Ureter (tissue), 1 donor: Measurements from ENCODE around the gene PRKCE. TPM values are rescaled to one million over a fixed set of nuclear protein-coding genes. Genes with fewer than 3 reads are reported as not detected.
"Not testable (repeated sequence)": the region's sequence is repeated elsewhere in the genome, so short reads cannot be mapped to it uniquely, and the experiment has no call there.

Source experiments
- DNase-seq: peaks from one replicate; pipeline ENCODE4 v3.0.0-alpha.2; 2020; ENCODE audit warnings: low spot score
- total RNA-seq: library from RNA; stranded (reverse); gene quantifications from one replicate; pipeline ENCODE4 v1.2.4, GENCODE V29; 2023
- donor health status: DM: yes; HTN: yes; CAD: no.

PRKCE gene
- total RNA-seq, 1 donor from 2014 or later: 54.3 TPM

DNA sequence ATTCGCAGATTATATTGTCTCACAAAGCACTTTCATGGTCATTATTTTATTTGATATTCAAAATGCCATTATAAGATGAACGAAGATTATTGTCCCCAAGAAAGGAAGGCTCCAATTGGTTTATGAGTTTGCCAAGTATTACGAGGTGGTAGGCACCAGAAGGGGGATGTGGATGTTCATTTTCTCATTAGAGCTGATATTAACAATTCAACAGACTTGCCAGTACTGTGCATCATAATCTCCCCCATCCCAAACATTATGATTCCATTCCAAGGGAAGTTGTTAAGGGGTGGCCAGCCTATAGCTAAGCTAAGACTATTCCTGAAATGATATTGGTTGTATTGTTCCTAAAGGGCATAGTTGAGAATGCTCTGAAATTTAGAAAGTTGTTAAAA is 257.7 kb downstream of the PRKCE start:
- no peak for DNase-seq

DNA sequence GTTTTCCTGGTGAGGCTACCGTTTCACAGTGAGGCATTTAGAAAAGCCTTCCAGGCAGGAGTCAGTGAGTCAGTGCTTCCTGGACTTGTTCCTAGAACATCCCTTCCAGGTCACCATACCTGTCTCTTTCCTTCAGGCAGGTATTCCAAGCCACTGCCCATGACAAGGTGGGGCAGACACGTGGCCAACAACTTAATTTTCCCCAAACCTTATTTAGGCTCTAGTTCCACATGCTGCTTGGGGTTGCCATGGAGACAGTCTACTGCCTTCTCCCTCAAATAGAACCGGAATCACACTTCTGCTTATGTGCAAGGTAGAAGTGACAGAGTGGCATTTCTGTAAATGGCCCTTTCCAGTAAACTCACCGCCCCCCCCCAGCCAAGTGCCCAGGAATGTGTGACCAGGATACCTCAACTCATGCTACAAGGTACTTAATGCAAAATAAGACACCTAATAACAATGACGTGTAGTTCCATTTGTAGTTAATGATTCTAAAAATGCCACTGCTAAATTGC is 258.3 kb downstream of the PRKCE start:
- DNase-seq: no peak

DNA sequence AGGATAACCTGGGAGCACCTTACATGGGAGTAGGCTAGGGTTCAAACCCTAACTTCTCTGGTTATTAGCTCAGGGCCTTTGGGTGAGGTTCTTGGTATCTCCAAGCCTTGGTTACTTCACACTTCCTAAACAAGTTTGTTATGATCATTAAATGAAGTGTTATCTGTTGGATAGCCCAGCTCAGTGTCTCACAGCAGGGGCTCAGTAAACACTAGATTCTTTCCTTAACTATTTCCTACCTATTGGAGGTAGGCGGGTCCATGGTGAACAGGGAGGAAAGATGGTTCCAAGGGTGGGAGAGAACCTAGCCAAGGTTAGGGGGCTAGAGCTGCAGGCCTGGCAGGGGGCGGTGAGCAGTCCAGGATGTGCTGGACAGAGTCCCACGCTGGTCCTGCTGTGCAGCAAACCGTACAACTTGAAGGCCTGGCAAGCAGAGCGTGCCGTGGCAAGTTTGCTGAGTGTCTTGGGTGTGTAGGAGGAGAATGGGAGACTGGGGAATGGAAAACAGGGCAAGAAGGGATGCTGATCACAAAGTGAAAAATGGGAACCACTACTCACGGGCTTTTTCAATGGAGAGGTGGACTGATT is 259.1 kb downstream of the PRKCE start:
- DNase-seq: no peak

DNA sequence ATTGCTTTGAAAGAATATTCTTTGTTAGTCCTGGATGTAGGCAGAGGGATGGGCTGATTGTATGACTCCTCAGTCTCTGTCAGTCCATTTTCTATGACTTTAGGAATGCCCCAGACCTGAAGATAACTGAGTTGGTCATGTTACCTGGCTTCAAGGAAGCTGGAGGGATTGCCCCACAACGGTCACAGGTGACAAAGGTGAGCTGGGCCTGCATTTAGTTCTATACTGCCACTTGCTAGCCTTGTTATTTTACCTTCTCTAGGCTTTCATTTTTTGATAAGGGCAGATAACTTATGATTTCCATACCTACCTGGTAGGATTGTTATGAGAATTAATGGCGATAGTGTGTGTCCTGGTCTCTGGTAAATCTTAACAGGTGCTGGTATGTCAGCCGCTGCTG is 260.1 kb downstream of the PRKCE start:
- no peak for DNase-seq

DNA sequence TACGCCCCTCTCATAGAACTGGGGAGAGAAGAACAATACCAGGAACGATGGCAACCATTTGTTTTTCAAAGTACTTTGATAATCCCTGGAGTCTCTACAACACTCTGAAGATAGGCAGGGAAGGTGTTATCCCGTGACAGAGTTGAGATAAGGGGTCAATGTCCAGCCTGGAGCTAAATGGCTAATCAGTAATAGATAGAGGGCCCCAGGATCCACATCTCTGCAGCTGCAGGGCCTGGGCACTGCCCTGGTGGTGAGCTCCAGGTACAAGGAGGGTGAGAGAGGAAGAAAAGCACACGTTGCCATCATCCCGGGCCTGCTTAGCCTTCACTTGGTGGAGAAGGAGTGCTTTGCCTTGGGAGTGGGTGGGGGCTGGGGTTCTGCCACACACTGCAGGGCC is 260.6 kb downstream of the PRKCE start:
- no peak for DNase-seq

DNA sequence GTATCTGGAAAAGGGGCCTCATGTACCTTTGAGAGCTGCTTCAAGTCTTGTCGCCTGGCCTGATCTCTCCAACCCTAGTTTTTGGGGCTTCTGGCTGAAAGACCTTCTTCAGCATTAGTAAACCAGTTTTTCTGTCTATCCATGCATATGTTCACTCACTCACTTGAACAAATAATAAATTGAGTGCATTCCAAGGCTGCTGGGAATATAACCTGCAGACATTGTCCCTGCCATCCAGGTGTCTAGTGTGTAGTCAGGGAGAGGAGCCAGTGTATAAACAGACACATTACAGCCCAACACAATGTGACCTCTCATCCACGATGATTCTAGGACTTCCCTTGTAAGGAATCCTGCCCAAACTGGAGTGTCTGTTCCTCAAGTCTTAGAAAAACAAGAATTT is 262.1 kb downstream of the PRKCE start:
- DNase-seq: no peak

DNA sequence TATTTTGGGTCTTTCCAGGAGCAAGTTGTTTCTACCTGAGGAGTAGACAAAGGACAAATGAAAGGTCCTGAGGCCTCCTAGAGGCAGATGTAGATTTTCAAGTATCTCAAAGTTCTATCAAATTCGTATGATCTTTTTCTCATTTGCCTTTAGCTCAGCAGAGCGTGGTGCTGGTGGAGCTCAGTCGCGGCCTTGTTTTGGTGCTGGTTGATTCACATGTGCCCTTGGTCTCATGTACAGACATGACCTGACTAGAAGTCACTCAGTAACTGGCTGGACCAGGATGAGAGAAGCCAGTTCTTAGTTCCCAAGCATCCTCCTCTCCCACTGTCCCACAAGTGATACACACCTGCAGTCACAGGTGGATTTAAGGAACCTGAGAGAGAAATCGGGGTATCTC is 264.0 kb downstream of the PRKCE start:
- DNase-seq: no peak

DNA sequence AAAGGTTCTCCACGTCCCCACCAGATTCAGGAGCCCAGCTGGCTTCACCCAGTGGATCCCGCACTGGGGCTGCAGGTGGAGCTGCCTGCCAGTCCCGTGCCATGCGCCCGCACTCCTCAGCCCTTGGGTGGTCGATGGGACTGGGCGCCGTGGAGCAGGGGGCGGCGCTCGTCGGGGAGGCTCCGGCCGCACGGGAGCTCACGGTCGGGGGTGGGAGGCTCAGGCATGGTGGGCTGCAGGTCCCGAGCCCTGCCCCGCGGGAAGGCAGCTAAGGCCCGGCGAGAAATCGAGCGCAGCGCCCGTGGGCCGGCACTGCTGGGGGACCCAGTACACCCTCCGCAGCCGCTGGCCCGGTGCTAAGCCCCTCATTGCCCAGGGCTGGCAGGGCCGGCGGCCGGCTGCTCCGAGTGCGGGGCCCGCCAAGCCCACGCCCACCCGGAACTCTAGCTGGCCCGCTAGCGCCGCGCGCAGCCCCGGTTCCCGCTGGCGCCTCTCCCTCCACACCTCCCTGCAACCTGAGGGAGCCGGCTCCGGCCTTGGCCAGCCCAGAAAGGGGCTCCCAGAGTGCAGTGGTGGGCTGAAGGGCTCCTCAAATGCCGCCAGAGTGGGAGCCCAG is 266.2 kb downstream of the PRKCE start:
- not testable (repeated sequence) for DNase-seq

DNA sequence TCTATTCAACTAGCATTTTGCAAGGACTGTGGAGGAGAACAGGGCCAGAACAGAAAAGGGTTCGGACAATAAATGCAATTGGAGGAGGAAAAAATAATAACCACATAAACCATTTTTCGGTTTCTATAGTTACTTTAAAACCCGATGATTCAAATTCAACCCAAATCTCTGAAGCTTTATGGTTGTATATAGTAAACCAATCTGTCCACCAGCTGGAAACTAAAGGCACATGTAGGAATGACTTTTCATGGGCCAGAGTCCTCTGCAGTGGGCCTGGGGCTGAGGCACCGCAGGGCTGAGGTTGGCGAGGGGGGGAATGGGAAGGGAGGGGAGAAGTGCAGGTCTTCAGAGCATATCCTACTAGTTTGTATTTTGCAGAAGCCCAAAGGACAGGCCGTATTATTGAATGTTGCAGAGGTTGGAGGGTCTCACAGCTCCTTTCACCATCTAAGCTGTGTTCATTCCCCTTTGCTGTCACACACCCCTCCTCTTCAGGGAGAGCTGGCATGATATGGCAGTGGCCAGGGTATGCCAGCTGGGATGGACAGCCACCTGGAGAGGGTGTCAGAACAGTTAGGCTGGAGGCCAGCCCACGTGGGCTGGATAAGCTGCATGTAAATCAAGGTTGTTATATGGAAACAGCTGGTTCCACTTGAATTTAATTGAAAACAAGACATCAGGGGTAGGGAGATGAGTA is 267.1 kb downstream of the PRKCE start:
- no peak for DNase-seq

DNA sequence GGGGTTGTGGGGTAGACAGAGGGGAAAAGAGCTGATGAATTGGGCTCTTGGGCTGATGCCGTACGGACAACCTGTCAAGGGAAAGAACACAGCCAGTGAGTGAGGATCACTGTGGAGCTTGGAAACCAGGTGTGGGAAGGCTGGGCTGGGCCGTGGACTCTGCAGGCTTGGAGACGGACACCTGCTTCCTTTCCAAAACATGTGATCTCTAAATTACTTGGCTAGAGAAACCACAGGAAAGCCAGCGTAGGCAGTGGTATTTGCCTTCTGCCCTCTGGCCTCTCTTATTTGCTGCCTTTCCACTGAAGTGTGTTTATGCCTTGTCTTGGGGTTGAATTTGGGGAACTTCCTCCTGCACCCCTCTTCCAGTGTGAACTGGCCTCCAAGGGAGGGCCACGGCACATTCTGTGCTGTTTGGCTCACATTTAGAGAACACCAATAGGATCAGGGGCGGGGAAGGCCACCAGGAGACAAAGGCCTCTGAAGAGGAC is 267.7 kb downstream of the PRKCE start:
- no peak for DNase-seq

DNA sequence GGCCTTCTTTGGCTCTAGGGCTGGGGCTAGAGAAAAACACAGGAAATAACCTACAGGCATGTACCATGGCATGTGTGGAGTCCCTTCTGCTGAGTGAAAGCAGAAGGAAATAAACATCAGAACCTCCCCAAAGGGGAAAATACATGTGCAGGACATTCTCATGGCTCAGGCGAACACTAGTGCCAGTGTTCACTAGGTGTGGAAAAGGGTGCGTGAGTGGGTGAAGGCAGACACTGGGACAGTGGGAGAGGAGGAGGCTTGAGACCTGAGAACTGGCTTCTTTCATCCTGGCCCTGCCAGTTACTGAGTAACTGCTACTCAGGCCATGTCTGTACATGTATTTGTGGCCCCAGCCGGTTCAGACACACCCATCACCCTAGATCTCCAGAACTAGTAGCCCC is 268.2 kb downstream of the PRKCE start:
- DNase-seq: no peak

DNA sequence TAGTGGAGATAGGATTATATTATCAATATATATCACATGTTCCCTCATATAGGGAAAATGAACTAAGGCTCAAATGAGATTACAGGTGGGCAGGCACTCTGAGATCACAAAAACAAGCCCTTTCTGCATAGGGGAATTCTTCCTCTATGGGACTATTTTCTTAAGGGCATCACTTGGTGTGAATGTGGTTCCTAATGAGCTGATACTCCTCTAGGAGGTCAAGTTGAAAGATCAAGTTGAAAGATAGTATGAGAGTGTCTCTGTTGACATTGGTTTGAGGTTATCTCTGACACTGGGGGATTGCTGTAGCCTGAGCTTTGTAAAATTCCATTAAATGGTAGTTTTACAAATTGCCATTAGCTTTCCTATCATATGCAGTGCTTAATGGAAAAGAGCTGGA is 270.4 kb downstream of the PRKCE start:
- no peak for DNase-seq

DNA sequence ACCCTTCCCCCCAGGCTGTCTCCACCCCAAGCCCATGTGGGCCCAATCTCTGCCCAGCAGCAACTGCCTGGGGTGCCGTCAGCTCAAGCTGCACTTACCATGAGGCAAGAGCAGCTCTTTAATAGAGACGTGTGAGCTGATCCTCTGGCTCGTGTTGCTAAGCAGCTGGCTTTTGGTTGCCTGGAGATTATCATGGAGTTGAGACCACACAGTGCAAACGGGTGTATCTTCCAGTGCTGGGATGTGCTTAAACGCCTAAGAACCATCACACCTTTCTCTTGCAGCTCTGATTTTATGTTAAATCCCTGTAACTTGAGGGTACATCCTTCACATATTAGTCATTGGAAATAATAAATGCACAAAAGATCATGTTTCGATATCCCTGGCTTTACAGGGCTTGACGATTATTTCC is 271.1 kb downstream of the PRKCE start:
- no peak for DNase-seq

DNA sequence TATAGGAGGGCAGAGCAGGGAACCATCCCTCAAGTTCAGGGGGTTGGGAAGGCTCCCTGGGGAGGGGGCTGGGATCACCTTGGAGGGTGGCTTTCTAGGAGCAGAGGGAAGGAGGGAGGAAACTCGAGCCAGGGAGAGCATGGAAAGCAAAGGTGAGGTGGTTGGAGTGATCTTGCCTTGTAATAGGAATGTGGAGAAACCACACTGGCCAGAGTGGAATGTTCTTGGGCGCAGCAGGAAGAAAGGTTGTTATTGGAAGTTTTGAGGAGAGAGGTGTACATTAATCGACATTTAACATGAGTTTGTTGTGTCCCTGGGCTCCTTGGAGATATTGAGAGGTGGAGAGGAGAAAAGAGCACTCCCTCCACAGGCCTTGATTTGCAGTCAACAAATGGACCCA is 272.2 kb downstream of the PRKCE start:
- no peak for DNase-seq

DNA sequence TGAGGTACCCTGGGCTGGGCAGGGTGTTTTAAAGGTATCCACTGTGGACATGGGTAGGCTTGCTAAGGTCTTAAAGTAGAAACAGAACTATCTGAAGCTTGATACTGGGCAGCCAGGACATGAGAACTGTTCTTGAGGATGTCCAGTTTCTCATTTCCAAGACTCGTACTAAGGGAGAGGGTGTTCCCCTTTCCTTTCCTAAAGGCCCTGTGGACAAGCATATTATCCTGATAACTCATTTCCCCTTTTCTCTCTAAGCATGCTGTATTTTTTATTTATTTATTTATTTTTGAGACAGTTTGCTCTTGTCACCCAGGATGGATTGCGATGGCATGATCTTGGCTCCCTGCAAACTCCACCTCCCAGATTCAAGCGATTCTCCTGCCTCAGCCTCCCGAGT is 273.6 kb downstream of the PRKCE start:
- DNase-seq: no peak

DNA sequence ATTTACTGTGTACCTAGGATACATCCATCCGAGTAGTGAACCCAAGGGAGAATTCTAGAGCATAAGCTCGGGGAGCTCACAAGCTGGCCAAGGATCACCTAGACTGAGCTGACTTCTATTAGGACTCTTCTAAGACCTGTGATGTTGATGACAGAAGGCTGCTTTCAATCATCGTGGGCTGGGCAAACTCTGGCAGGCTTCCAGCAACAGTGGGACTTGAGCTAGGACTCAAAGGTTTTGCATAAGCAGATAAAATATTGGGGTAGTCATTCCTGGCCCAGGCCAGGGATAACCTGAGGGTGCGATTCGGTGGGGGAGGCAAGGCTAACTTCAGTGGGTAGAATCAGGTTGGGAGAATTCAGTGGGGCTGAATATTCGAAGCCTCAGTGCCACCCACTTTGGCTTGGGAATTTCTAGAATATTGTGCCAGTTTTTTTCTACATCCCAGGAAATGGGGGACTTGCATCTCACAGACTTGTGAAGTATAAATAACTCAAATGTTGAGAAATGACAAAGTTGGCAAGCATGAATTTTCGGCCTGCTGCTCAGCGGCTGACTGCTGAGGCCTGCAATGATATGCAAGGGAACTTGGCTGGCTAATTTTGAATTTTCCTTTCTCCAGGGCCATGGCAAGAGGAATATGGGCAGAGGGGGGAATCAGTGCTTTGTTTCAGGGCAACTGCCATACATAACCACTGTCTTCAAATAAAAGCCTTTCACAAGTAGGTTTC is 274.3 kb downstream of the PRKCE start:
- no peak for DNase-seq

DNA sequence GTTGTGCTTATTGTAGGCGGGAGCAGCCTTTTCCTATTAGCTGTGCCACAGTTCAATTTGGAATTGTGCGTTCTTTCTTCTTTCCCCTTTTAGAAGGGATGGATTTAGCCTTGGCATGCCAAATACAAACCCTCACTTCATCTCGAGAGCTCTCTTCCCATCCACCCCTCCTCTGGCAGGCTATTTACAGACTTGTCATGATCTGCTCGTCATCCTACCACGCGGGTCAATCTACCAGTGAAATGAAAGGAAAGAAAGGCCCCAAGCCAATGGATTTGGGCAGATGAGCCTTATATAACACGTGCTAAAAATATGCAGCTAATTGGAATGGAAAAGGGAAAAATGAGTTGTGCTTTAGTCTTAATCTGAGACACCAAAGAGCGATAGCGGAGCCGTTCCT is 277.5 kb downstream of the PRKCE start:
- no peak for DNase-seq

DNA sequence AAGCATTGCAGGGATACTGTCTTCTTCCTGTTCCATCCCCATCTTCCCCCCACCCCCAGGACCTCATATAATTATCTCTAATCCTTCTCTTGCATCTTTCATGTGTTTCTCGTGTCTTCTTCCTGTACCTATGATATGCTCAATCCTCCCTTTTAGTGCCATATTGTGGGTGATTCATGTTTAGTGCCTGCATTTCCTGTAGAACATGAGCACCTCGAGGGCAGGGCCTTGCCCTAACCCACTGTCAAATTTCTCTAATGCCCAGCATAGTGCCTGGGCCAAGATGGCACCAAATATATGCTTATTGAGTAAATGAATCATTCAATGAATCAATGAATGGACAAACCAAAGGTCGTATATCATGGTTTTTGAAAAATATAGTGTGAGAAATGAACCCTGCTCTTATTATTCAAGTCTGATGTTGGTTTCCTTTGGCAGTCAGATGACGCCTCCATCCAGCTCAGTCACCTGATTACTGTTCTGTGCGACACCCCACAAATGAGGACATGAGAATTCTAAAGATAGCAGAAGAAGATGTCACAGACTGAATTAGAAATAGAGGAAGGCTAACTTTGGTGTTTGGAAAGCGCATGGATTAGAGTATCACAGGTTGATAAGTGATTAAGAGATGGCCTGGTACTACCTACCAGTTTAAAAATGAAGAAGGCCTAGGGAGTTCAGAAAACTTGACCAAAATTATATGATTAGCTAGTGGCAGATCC is 278.4 kb downstream of the PRKCE start:
- DNase-seq: no peak

DNA sequence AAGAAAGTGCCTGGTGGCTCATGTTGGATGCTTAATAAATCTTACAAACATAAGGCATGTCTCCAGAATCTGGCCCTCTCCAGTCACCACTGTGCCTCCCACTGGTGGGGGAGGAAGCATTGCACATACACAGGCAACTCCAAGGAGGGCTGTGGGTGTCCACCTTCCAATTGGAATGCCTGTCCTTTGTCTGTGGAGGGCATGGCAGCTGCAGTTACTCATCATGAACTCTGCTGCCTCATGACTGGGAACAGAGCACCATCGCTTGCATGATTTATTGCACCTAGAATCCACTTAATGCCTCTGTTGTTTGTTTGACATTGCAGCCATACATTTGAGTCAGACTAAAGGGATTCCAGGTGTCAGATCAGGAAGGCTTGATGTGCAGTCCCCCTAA is 278.9 kb downstream of the PRKCE start:
- no peak for DNase-seq

DNA sequence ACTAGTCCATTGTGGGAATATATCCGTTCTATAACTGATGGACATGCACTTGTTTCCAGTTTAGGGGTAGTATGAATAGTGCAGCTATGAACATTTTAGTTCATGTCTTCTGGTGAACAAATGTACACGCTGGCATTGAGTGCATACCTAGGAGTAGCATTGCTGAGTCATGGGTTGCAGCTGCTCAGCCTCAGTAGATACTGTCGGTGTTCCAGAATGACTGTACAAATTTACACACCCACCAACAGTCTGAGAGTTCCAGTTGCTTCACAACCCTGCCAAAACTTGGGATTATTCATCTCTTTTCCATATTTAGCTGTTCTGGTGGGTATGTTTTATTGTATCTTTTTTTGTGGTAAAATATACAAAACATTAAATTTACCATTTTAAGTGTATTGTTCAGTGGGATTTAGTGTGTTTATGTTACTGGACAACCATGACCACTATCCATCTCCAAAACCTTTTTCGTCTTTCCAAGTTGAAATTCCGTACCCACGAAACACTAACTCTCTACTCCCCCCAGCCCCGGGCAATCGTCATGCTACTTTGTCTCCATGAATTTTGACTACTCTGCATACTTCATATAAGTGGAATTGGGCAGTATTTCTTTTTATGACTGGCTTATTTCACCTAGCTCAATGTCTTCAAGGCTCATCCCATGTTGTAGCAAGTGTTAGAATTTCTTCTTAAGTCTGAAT is 281.0 kb downstream of the PRKCE start:
- no peak for DNase-seq
